Kidney epithelial cell (primary cell): ENCODE results near the gene JAKMIP3. TPM values are rescaled to one million over a fixed set of nuclear protein-coding genes. Genes with fewer than 3 reads are reported as not detected.

Experiments used
- DNase-seq: peaks from one replicate; pipeline ENCODE4 v3.0.0-alpha.2; 2010; ENCODE audit warnings: low read depth
- H3K27me3 ChIP-seq: 2 replicates; pipeline ENCODE4 v1.6.0; 2011; ENCODE audit warnings: low read length; ENCODE audit not compliant: control insufficient read depth, insufficient read depth
- H3K36me3 ChIP-seq: 2 replicates; pipeline ENCODE4 v1.5.1; 2011; ENCODE audit warnings: low read length; ENCODE audit not compliant: control insufficient read depth, insufficient read depth
- H3K4me3 ChIP-seq: 2 replicates; pipeline ENCODE4 v1.5.1; 2011; ENCODE audit warnings: low read depth, mild to moderate bottlenecking, control low read depth, low read length
- CTCF ChIP-seq: IDR thresholded peaks from 2 replicates; pipeline ENCODE4 v1.5.1; 2011; ENCODE audit warnings: mild to moderate bottlenecking, moderate library complexity, low read length, control low read depth, inconsistent platforms; ENCODE audit not compliant: insufficient read depth, poor library complexity, severe bottlenecking
- total RNA-seq: library from RNA; depleted of rRNA; stranded (reverse); fragments of >200 nt; gene quantifications from 2 replicates; pipeline ENCODE4 v1.2.3, GENCODE V29; 2015

The JAKMIP3 gene
- total RNA-seq, 1 donor from 2014 or later, result not detected

GRCh38 chr10:132021504-132022143, 44.1 kb upstream of the JAKMIP3 start:
- Histone ChIP-seq H3K27me3 (peaks cover 9% of the 10 kb centered on the region), H3K36me3 (no peaks in the 10 kb centered on the region), H3K4me3 (no peak overlapping the region)
- no peak for DNase-seq
- no peak for TF ChIP-seq CTCF

GRCh38 chr10:132022241-132022640, 43.5 kb upstream of the JAKMIP3 start:
- Histone ChIP-seq H3K27me3 (peaks cover 9% of the 10 kb centered on the region), H3K4me3 (no peak overlapping the region), H3K36me3 (no peaks in the 10 kb centered on the region)
- no peak for DNase-seq
- no peak for TF ChIP-seq CTCF

- peak; percentile 18 for DNase-seq
- peak; percentile 93 for TF ChIP-seq CTCF
- H3K27me3 ChIP-seq, result peaks cover 9% of the 10 kb centered on the region
- H3K36me3 ChIP-seq, result no peaks in the 10 kb centered on the region
- H3K4me3 ChIP-seq, result no peak overlapping the region
Measured at GRCh38 chr10:132023092-132023811, 42.5 kb upstream of the JAKMIP3 start.

GRCh38 chr10:132027423-132027983, 38.2 kb upstream of the JAKMIP3 start:
- no peak overlapping the region for H3K4me3 ChIP-seq
- peaks cover 12% of the 10 kb centered on the region for H3K27me3 ChIP-seq
- H3K36me3 ChIP-seq, result no peaks in the 10 kb centered on the region
- TF ChIP-seq CTCF, result no peak
- no peak for DNase-seq

- H3K27me3 ChIP-seq, result peaks cover 6% of the 10 kb centered on the region
- TF ChIP-seq CTCF, result no peak
Measured at GRCh38 chr10:132028706-132029105, 37.0 kb upstream of the JAKMIP3 start.

More at GRCh38 chr10:132028706-132029105, 37.0 kb upstream of the JAKMIP3 start:
- H3K36me3 ChIP-seq, result no peaks in the 10 kb centered on the region
- H3K4me3 ChIP-seq, result no peak overlapping the region
- no peak for DNase-seq
